ENCODE measurements around the gene SYNJ2.

SYNJ2 gene

GRCh38 chr6:157982563-157983405, 1.1 kb downstream of the SYNJ2 start:
- no peak for DNase-seq

DNA sequence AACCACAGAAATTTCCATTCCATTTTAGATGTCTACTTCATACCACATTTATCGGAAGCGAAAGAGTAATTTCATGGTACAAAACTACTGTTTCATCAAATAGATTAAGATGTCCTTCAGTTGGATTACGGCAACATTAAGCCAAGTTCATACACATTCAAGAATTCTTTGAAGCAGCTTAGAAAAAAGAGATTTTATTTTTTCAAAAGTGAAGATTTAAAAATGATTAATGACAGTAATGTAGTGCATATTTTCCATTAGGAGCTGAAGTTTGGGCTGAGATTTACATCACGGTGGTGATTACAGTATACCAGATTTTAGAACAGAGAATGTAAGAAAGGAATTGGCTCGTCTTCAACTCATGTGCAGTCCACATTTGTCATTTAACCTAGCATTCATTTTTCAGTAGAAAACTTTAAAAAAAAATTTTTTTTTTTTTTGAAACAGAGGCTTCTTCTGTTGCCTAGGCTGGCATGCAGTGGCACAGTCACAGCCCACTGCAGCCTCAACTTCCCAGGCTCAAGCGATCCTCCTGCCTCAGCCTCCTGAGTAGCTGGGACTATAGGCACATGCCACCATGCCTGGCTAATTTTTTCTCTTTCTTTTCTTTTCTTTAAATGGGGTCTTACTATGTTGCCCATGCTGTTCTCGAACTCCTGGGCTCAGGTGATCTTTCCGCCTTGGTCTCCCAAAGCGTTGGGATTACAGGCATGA, 1.9 kb downstream of the SYNJ2 start:
- DNase-seq = no peak

GRCh38 chr6:157984128-157984527, 2.5 kb downstream of the SYNJ2 start:
- no peak for DNase-seq

DNA sequence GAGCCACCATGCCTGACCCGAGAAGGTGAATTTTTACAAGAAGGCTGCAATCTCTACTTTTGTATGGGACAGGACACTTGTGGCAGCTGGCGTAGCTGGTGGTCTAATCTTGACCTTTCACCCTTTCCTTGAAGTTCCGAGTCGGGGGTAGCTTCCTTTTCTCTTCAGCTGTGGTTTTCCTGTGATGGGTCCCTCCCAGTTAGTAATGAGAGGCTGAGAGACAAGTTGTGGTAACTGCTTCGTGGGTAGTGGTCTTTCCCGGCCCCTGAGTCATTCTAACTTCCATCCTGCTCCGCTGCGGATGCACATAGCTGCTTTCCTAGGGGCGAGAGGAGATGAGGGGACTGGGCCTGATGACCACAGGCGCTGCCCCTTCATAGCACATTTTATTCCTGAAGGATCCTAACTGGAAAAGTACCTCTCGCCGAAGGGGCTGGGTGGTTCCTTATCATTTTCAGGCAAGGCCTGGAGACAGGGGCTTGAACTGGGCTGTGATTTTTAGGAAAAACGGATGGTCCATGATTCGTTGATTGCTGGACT, 3.1 kb downstream of the SYNJ2 start:
- peak in 1 of 2 donors; percentile 42 for DNase-seq

DNA sequence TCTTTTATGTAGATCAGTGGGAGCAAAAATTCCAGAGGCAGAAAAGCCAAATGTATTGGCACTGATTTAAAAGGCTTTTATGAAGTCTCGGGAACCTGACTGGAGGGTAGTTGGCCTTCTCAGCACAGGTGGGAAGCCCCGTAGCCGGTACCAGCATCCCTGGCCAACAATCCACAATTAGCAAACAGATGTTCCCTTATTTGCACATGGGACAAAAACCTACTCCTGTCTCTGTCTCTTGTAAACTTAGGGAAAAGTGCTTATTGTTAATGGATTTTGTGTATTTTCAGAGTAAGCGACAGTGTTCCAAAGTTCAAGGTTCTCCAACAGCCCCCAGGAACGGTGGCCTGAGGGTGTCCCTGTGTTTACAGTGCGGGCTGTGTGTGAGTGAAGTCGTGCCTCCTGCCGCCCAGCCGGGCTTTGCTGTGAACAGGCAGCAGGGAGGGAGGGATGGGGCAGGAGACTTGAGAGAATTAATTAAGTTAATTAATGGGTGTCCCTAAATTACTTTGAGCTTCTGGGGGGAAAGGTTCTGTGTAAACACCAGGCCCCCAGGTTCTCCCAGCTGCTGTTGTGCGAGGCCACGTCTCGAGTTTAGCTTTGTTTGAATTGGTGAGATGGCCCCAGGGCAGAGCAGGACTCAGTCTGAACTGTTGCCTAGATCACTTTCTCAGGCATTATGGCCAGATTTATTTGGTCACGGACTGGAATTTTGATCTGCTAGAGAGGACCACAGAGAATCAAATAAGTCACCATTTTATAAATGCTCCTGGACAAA, 3.9 kb downstream of the SYNJ2 start:
- DNase-seq = no peak

GRCh38 chr6:157987788-157988699, 6.4 kb downstream of the SYNJ2 start:
- DNase-seq = no peak

DNA sequence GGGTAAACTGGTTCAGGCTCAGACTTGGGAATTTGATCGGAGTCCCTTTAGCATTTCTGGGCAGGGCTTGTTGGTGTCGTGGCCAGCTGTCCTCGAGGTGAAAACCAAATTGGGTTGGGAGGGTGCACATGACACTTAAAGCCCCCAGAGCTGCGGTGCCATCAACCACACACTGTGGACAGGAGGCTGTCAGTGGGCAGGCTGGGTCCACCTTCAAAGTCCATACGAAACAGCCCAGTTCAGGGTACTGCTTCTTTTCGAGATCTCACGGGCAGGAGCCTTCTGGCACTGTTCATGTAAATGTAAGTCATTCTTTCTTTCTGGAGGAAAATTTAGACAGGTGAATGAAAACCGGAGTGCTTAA, 7.0 kb downstream of the SYNJ2 start:
- DNase-seq = no peak

- DNase-seq = no peak
Measured at GRCh38 chr6:157989541-157990289, 8.1 kb downstream of the SYNJ2 start.

DNA sequence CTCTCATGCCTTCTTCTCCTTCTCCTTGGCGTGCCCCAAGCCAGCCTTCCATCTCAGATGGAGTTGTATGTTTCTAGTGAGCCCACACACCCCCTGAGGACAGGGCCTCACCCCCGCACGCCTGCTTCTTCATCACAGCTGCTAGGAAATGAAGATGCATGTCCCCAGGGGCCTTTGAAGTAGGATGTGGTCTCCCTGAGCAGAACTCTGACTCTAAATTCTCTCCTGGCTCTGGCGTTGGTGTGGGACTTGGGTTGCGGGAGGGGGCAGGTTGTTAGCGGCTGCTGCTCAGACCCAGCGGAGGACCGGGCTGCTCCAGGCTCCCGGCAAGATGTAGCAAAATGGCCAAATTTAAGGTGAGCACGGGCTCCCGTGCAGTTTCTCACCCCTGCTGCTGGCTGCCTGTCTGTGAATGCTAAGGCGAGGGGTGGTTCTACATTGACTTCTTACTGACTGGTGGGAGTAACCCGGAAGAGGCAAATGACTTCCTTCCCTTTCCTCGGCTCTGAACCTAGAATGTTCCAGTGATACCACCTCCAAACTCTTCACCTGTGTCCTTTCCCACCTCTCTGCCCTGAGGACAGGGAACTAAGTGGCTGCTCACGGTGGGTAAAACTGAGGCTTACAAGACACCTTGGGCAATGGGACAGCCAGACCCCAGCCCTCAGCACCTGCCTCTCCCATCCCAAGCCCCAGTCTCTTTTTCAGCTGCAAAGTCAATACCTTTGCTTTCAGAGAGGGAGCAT, 8.8 kb downstream of the SYNJ2 start:
- peak in 1 of 2 donors; percentile 21 for DNase-seq

- DNase-seq = no peak
Measured at GRCh38 chr6:157991067-157991432, 9.4 kb downstream of the SYNJ2 start.

- DNase-seq = no peak
Measured at GRCh38 chr6:157993076-157993475, 11.4 kb downstream of the SYNJ2 start.

DNA sequence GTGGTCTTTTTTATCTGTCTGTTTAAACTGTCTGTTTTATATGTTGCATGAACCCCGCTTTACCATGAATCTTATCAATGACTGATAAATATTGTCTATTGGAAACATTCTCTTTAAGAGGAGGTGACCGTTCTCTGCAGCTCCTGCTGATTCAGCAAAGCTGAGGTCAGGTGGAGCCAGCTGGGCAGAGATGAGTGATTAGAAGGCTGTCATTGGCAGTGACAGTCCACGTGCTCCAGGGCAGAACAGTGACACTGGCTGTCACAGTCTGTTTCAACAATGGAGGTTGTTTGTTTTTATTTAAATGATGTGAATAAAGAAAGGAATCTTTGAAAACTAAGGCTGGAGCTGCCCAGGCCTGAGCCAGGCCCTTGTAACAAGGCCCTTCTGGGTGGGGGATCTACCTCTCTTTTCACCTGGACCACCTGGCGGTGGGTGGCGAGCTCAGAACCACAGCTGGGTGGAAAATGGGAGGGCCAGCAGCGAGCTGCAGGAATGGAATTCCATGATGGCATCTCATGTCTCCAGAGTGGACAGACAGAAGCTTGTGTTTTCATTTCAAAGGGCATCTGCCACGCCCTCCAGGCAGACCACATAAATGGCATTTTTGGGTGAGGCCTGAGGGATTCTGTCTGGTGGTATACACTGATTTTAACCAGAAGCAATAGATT, 12.6 kb downstream of the SYNJ2 start:
- DNase-seq = no peak

GRCh38 chr6:157995458-157995857, 13.8 kb downstream of the SYNJ2 start:
- no peak for DNase-seq

- DNase-seq = no peak
Measured at GRCh38 chr6:157996201-157996712, 14.6 kb downstream of the SYNJ2 start.

DNA sequence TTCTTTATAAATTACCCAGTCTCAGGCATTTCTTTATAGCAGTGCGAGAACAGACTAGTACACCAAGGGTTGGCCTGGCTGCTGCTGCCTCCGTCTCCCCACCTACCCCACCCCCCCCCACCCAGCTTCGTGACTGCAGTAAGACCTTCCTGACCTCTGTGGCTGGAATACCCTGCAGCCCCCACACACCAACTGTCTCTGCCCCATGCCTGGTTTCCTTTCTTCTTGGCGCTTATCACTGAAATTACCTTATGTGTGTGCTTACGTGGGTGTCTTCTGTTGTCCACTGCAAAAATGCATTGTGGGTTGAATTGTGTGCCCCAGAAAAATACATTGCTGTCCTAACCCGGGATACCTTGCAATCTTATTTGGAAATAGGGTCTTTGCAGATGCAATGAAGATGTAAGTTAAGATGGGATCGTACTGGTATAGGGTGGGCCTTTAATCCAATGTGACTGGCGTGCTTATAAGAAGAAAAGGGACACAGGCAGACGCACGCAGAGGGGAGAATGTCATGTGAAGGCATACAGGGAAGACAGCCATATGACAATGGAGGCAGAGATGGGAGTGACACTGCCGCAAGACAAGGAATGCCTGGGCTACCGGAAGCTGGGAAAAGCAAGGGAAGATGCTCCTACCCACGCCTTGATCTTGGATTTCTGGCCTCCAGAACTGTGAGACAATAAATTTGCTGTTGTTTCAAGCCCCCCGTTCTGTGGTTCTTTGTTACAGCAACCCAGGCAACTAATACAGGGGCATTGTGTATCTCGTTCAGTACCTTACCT, 15.4 kb downstream of the SYNJ2 start:
- DNase-seq = no peak

DNA sequence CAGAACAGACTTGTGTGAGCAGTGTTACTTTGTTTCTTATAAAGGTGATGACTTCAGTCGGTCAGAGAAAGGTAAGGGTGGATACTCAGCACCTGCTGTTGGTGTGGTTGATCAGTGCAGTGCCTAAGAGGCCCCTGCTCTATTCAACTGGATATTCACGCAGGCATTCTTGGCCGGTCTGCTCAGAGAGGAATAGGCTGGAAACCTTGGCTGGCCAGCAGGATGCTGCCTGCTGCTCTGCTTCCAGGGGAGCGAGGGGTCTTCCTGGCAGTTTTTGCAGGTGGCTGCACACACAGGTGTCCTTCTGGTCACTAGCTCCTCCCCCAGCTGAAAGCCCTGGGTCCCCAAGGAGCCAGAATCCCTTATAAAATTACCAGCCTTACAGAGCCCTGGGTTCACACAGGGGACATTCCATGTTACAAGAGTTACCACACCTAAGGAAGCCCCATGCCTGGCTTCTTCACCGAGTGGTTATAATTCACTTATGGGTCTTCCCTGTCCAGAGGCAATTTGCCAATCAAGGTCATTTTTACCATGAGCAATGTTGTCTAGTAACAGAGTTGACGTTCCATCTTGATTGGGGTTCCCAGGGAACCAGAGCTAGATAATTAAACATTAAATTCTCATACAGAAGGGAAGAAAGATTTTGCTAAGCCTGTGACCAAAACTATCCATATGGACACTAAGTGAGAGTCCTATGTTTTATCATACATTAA, 16.4 kb downstream of the SYNJ2 start:
- no peak for DNase-seq

DNA sequence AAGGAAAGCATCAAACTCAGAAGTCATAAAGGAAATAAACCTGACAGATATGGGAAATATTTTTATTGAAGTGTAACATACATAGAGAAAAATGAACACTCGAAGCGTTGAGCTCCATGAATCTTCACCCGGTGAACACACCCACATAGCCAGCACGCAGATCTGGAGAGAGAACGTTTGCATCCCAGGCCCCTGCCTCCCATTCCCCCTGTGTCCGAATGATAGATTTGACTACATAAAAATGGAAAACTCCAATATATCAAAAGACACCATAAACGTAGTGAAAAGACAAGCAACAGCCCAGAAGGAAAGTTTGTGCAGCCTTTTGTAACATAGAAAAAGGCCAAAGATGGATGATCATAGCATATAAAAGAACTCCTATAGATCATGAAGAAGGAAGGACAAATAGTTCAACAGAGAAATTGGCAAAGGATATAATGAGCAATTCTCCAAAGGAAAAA, 17.1 kb downstream of the SYNJ2 start:
- no peak for DNase-seq

Data from bone marrow (tissue), 2 donors.